IMR-90 (cell line): Measurements from ENCODE around the gene SYTL1. TPM values are rescaled to one million over a fixed set of nuclear protein-coding genes. Genes with fewer than 3 reads are reported as not detected.

ENCODE experiments used
- ATAC-seq: fragments of 200-7000 bp; cut with Tn5 transposase; 2 replicates; pipeline ENCODE4 v1.9.1; 2020; ENCODE audit warnings: low read depth, mild to moderate bottlenecking, moderate library complexity
- BruUV-seq: library from RNA; stranded (reverse); fragments of 400-500 nt; replicated peaks from 2 replicates; lab custom pipeline; 2021; lab: Mats Ljungman, UMichigan
- CTCF ChIA-PET: fragments of 300-600 bp; formaldehyde crosslinking; extraction: SDS; loops from one replicate; lab custom pipeline; 2021; ENCODE audit warnings: antibody characterized with exemption; lab: Yijun Ruan, JAX
- POLR2A ChIA-PET: fragments of 300-600 bp; sonication (Branson Sonifier 250); formaldehyde crosslinking; loops from one replicate; lab custom pipeline; 2022; ENCODE audit warnings: antibody characterized with exemption; ENCODE audit not compliant: unreplicated experiment; lab: Charles Lee
- DNase-seq: peaks from one replicate; pipeline ENCODE4 v3.0.0; 2013
- H2AFZ ChIP-seq: replicated peaks from 2 replicates; pipeline ENCODE3; 2013; ENCODE audit warnings: low read length, mild to moderate bottlenecking; ENCODE audit not compliant: poor library complexity
- H2AK5ac ChIP-seq: 2 replicates; pipeline ENCODE4 v1.6.1; 2013; ENCODE audit warnings: low read depth, low read length, inconsistent platforms
- H2AK9ac ChIP-seq: replicated peaks from 2 replicates; pipeline ENCODE3; 2013; ENCODE audit warnings: mild to moderate bottlenecking, low read depth, low read length, moderate library complexity; ENCODE audit not compliant: poor library complexity
- H2BK120ac ChIP-seq: 2 replicates; pipeline ENCODE4 v1.6.1; 2013; ENCODE audit warnings: low read depth, low read length, inconsistent platforms
- H2BK15ac ChIP-seq: 3 replicates; pipeline ENCODE4 v1.6.1; 2013; ENCODE audit warnings: low read depth, low read length, inconsistent platforms
- H2BK20ac ChIP-seq: 2 replicates; pipeline ENCODE4 v1.6.1; 2013; ENCODE audit warnings: low read depth, mild to moderate bottlenecking, inconsistent platforms, low read length, moderate library complexity
- H2BK5ac ChIP-seq: 2 replicates; pipeline ENCODE4 v1.6.1; 2013; ENCODE audit warnings: mild to moderate bottlenecking, low read depth, low read length, inconsistent platforms; ENCODE audit not compliant: poor library complexity, severe bottlenecking
- H3K14ac ChIP-seq: replicated peaks from 2 replicates; pipeline ENCODE4 v1.6.1; 2013; ENCODE audit warnings: low read depth, low read length, inconsistent platforms
- H3K18ac ChIP-seq: 2 replicates; pipeline ENCODE4 v1.6.1; 2013; ENCODE audit warnings: low read depth, low read length, control low read depth
- H3K23ac ChIP-seq: 2 replicates; pipeline ENCODE4 v1.6.1; 2013; ENCODE audit warnings: low read depth, low read length, inconsistent platforms
- H3K27ac ChIP-seq: 2 replicates; pipeline ENCODE4 v1.5.1; 2013; ENCODE audit warnings: mild to moderate bottlenecking, control low read depth, low read length; ENCODE audit not compliant: insufficient read depth
- H3K27me3 ChIP-seq: 2 replicates; pipeline ENCODE4 v1.6.1; 2013; ENCODE audit warnings: low read length; ENCODE audit not compliant: control insufficient read depth, insufficient read depth
- H3K36me3 ChIP-seq: 2 replicates; pipeline ENCODE4 v1.6.1; 2013; ENCODE audit warnings: low read length, mixed read lengths; ENCODE audit not compliant: control insufficient read depth, insufficient read depth
- H3K4ac ChIP-seq: 2 replicates; pipeline ENCODE4 v1.6.1; 2013; ENCODE audit warnings: low read depth, low read length, inconsistent platforms
- H3K4me1 ChIP-seq: 2 replicates; pipeline ENCODE4 v1.6.1; 2013; ENCODE audit warnings: low read length, mixed read lengths; ENCODE audit not compliant: control insufficient read depth, insufficient read depth
- H3K4me2 ChIP-seq: 2 replicates; pipeline ENCODE4 v1.6.1; 2013; ENCODE audit warnings: low read depth, mild to moderate bottlenecking, control low read depth, low read length, moderate library complexity
- H3K4me3 ChIP-seq: 2 replicates; pipeline ENCODE4 v1.5.1; 2013; ENCODE audit warnings: low read depth, mild to moderate bottlenecking, control low read depth, low read length, moderate library complexity; ENCODE audit not compliant: insufficient read depth
- H3K56ac ChIP-seq: 2 replicates; pipeline ENCODE4 v1.6.1; 2013; ENCODE audit warnings: low read length, inconsistent platforms; ENCODE audit not compliant: insufficient read depth; ENCODE audit errors: extremely low read depth
- H3K79me1 ChIP-seq, 2 experiments: 2 replicates each; pipeline ENCODE4 v1.6.1; 2013; ENCODE audit warnings: low read length in 2 of 2, inconsistent platforms in 1 of 2, low read depth in 1 of 2
- H3K9ac ChIP-seq: 2 replicates; pipeline ENCODE4 v1.6.1; 2013; ENCODE audit warnings: low read depth, low read length, control low read depth
- H3K9me1 ChIP-seq: 2 replicates; pipeline ENCODE4 v1.6.1; 2013; ENCODE audit warnings: low read length, inconsistent platforms; ENCODE audit not compliant: insufficient read depth
- H3K9me3 ChIP-seq: 2 replicates; pipeline ENCODE4 v1.6.1; 2013; ENCODE audit warnings: low read length; ENCODE audit not compliant: control insufficient read depth, insufficient read depth
- H4K20me1 ChIP-seq: 2 replicates; pipeline ENCODE4 v1.6.1; 2013; ENCODE audit warnings: low read length, inconsistent platforms; ENCODE audit not compliant: insufficient read depth
- H4K5ac ChIP-seq: 2 replicates; pipeline ENCODE4 v1.6.1; 2013; ENCODE audit warnings: mild to moderate bottlenecking, low read depth, low read length, control low read depth
- H4K8ac ChIP-seq, 2 experiments: 2 replicates each; pipeline ENCODE4 v1.6.1; 2013; ENCODE audit warnings: low read depth in 2 of 2, low read length in 2 of 2, control low read depth in 1 of 2, inconsistent platforms in 1 of 2
- H4K91ac ChIP-seq: 2 replicates; pipeline ENCODE4 v1.6.1; 2013; ENCODE audit warnings: low read depth, low read length, inconsistent platforms; ENCODE audit not compliant: insufficient read depth
- BHLHE40 ChIP-seq: fragments of 150-350 bp; IDR thresholded peaks from 2 replicates; pipeline ENCODE4 v1.6.1; 2016; ENCODE audit warnings: mild to moderate bottlenecking, low read depth, low read length
- CHD1 ChIP-seq: IDR thresholded peaks from 2 replicates; pipeline ENCODE4 v1.6.1; 2012; ENCODE audit warnings: low read depth, low read length, improper control_type of control experiment
- MAZ ChIP-seq: IDR thresholded peaks from 2 replicates; pipeline ENCODE4 v1.6.1; 2012; ENCODE audit warnings: low read depth, mild to moderate bottlenecking, low read length, improper control_type of control experiment, moderate library complexity, borderline replicate concordance
- MXI1 ChIP-seq: IDR thresholded peaks from 2 replicates; pipeline ENCODE4 v1.6.1; 2012; ENCODE audit warnings: low read depth, mild to moderate bottlenecking, low read length, moderate library complexity, borderline replicate concordance
- NFE2L2 ChIP-seq: fragments of 150-350 bp; IDR thresholded peaks from 2 replicates; pipeline ENCODE4 v1.6.1; 2016; ENCODE audit warnings: low read depth, mild to moderate bottlenecking, low read length
- POLR2A ChIP-seq: IDR thresholded peaks from 2 replicates; pipeline ENCODE4 v1.6.1; 2012; ENCODE audit warnings: mild to moderate bottlenecking, low read depth, low read length
- RCOR1 ChIP-seq: IDR thresholded peaks from 2 replicates; pipeline ENCODE4 v1.6.1; 2012; ENCODE audit warnings: mild to moderate bottlenecking, low read length, improper control_type of control experiment; ENCODE audit not compliant: insufficient replicate concordance
- SMC3 ChIP-seq: fragments of 150-350 bp; IDR thresholded peaks from 2 replicates; pipeline ENCODE4 v1.6.1; 2016; ENCODE audit warnings: low read depth, mild to moderate bottlenecking, antibody characterized with exemption, low read length, moderate library complexity
- WGBS, 2 experiments: methylation state at CpG; one replicate each; pipeline versions ENCODE4 v1.1.5 to v1.1.7; 2013; ENCODE audit warnings: missing lambda C conversion rate in 2 of 2; ENCODE audit not compliant: insufficient read length in 1 of 2; ENCODE audit errors: extremely low coverage in 2 of 2; 5-methylcytosine and 5-hydroxymethylcytosine counted together
- dilution Hi-C: fragments of 300-500 bp; cut with HindIII; formaldehyde crosslinking; loops from one replicate; pipeline ENCODE4 v1.14.3; 2018; ENCODE audit warnings: low sequenced_read_pairs; ENCODE audit not compliant: unreplicated experiment
- in situ Hi-C: fragments of 300-500 bp; cut with MboI; formaldehyde crosslinking; loops from 3 replicates; pipeline ENCODE4 v1.14.3; 2019; ENCODE audit warnings: low sequenced_read_pairs, inconsistent platforms, mixed read lengths
- intact Hi-C: fragments of 100-400 bp; cut with micrococcal nuclease; formaldehyde crosslinking; loops from 2 replicates; pipeline ENCODE4 v1.10.0; 2022
- polyA plus RNA-seq, 3 experiments: library from polyadenylated mRNA; depleted of rRNA; stranded (reverse); fragments of >200 nt; gene quantifications; 2 replicates each; pipeline ENCODE4 v1.2.3, GENCODE V29; 2012; ENCODE audit warnings: low replicate concordance in 1 of 3
- total RNA-seq: library from RNA; depleted of rRNA; stranded (reverse); fragments of >200 nt; gene quantifications from 2 replicates; pipeline ENCODE4 v1.2.3, GENCODE V29; 2012
- TF ChIP-seq, protein P1 (sequence below): fragments of 150-350 bp; IDR thresholded peaks from 2 replicates; pipeline ENCODE4 v1.6.1; 2016; ENCODE audit warnings: low read depth, mild to moderate bottlenecking, low read length, moderate library complexity, borderline replicate concordance
- TF ChIP-seq, protein P2 (sequence below): fragments of 150-350 bp; IDR thresholded peaks from 2 replicates; pipeline ENCODE4 v1.6.1; 2017; ENCODE audit warnings: mild to moderate bottlenecking, antibody characterized with exemption, low read length, low read depth

The SYTL1 gene
- total and polyA plus RNA-seq, 2 of the 4 experiments (the other 2 are of a cell fraction) = 0.18 to 1.0 TPM

DNA sequence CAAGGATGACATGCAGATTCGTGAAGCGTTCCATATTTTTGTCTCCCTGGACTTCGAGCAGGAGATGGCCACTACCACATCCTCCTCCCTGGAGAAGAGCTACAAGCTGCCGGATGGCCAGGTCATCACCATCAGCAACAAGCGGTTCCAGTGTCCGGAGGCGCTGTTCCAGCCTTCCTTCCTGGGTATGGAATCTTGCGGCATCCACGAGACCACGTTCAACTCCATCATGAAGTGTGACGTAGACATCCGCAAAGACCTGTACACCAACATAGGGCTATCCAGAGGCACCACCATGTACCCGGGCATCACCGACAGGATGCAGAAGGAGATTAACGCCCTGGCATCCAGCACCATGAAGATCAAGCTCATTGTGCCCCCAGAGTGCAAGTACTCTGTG lies 16.5 kb upstream of the SYTL1 start:
- no peak overlapping the region for H2AK5ac ChIP-seq
- H3K4me3 ChIP-seq = no peak overlapping the region
- 100% methylated on average over 5 of the region's 15 CpGs; no CpG with 5 or more reads in 1 of the 2 experiments for WGBS, 2 experiments
- in situ Hi-C loops (no loop called here), intact Hi-C loops (no loop called here), dilution Hi-C loops (no loop called here)
- no peak overlapping the region for H2AFZ ChIP-seq
- ATAC-seq = no peak
- no peak overlapping the region for H3K23ac ChIP-seq
- H2BK5ac ChIP-seq = no peak overlapping the region
- no peaks in the 10 kb centered on the region for H3K9me3 ChIP-seq
- no peak overlapping the region for H2BK15ac ChIP-seq
- H2AK9ac ChIP-seq = no peak overlapping the region
- H3K4ac ChIP-seq = no peak overlapping the region
- no peak overlapping the region for H3K4me2 ChIP-seq
- DNase-seq = no peak
- H3K18ac ChIP-seq = no peak overlapping the region
- no peak overlapping the region for H3K56ac ChIP-seq
- POLR2A ChIA-PET = no interaction called here
- no peak overlapping the region for H4K8ac ChIP-seq
- H2BK20ac ChIP-seq = no peak overlapping the region
- peaks cover 5% of the 10 kb centered on the region; the same call in 1 of the 2 replicates for H3K9me1 ChIP-seq
- no peak overlapping the region for H3K9ac ChIP-seq
- H4K5ac ChIP-seq = no peak overlapping the region
- CTCF ChIA-PET = no interaction called here
- no peak overlapping the region for H3K27ac ChIP-seq
- no peak overlapping the region for H2BK120ac ChIP-seq
- no peak overlapping the region for H4K91ac ChIP-seq
- no peak overlapping the region for H3K14ac ChIP-seq
- H3K79me1 ChIP-seq = peaks cover 30 to 65% of the 10 kb centered on the region in 2 experiments
- H3K27me3 ChIP-seq = no peaks in the 10 kb centered on the region
- TF ChIP-seq, protein P1, sequence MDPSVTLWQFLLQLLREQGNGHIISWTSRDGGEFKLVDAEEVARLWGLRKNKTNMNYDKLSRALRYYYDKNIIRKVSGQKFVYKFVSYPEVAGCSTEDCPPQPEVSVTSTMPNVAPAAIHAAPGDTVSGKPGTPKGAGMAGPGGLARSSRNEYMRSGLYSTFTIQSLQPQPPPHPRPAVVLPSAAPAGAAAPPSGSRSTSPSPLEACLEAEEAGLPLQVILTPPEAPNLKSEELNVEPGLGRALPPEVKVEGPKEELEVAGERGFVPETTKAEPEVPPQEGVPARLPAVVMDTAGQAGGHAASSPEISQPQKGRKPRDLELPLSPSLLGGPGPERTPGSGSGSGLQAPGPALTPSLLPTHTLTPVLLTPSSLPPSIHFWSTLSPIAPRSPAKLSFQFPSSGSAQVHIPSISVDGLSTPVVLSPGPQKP = no peak
- TF ChIP-seq, protein P2, sequence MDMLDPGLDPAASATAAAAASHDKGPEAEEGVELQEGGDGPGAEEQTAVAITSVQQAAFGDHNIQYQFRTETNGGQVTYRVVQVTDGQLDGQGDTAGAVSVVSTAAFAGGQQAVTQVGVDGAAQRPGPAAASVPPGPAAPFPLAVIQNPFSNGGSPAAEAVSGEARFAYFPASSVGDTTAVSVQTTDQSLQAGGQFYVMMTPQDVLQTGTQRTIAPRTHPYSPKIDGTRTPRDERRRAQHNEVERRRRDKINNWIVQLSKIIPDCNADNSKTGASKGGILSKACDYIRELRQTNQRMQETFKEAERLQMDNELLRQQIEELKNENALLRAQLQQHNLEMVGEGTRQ = no peak
- TF ChIP-seq BHLHE40 = no peak
- TF ChIP-seq CHD1 = no peak
- TF ChIP-seq MAZ = no peak
- TF ChIP-seq MXI1 = no peak
- TF ChIP-seq POLR2A = no peak
- TF ChIP-seq SMC3 = no peak
- TF ChIP-seq NFE2L2 = no peak
- no peak for TF ChIP-seq RCOR1
- H4K20me1 ChIP-seq = peaks cover 21% of the 10 kb centered on the region
- BruUV-seq = no TSS peak
- peaks cover 24% of the 10 kb centered on the region for H3K36me3 ChIP-seq
- H3K4me1 ChIP-seq = peaks cover 6% of the 10 kb centered on the region; the same call in 1 of the 2 replicates
